HepG2 (cell line): ENCODE data around the gene FXYD5. TPM values are rescaled to one million over a fixed set of nuclear protein-coding genes. Genes with fewer than 3 reads are reported as not detected.

ENCODE experiments used
- ATAC-seq: fragments of 200-7000 bp; cut with Tn5 transposase; 3 replicates; pipeline ENCODE4 v1.9.1; 2020; ENCODE audit warnings: mild to moderate bottlenecking, moderate library complexity
- BruUV-seq: library from RNA; stranded (reverse); fragments of 400-500 nt; replicated peaks from 2 replicates; lab custom pipeline; 2021; lab: Mats Ljungman, UMichigan
- CTCF ChIA-PET: fragments of 300-600 bp; formaldehyde crosslinking; extraction: SDS; loops from one replicate; lab custom pipeline; 2021; ENCODE audit warnings: low total read pairs, inconsistent platforms, low intra/inter-chr PET ratio; lab: Yijun Ruan, JAX
- POLR2A ChIA-PET: fragments of 350-600 bp; sonication (Branson Sonifier 250); formaldehyde crosslinking; loops from one replicate; lab custom pipeline; 2020; ENCODE audit warnings: antibody characterized with exemption, inconsistent platforms; lab: Yijun Ruan, JAX
- DNase-seq: peaks from one replicate; pipeline ENCODE4 v3.0.0-alpha.2; 2015; ENCODE audit warnings: low spot score
- FAIRE-seq: peaks from 3 replicates; lab custom pipeline; 2011; peaks lifted over from hg19 to GRCh38; lab: Jason Lieb, UNC
- H2AFZ ChIP-seq: one replicate; pipeline ENCODE4 v1.6.1; 2011; ENCODE audit warnings: low read length, inconsistent platforms
- H3K27ac ChIP-seq: fragments of 300-600 bp; 3 replicates; pipeline ENCODE4 v1.8.0; 2011; ENCODE audit warnings: mixed run types, mild to moderate bottlenecking, mixed read lengths, low read length, inconsistent platforms; ENCODE audit not compliant: insufficient read depth; ENCODE audit errors: extremely low read length
- H3K27me3 ChIP-seq, 2 experiments: fragments of 200-600 bp in 1 of 2; 2 replicates in 1 of 2; 3 replicates in 1 of 2; pipeline versions ENCODE4 v1.6.0 to v1.8.0; 2011; ENCODE audit warnings: low read length in 2 of 2, mild to moderate bottlenecking in 2 of 2, moderate library complexity in 2 of 2, inconsistent platforms in 1 of 2; ENCODE audit not compliant: insufficient read depth in 2 of 2, control insufficient read depth in 1 of 2
- H3K36me3 ChIP-seq, 2 experiments: fragments of 200-600 bp in 1 of 2; replicated peaks in 1 of 2; 2 replicates in 1 of 2; 3 replicates in 1 of 2; pipeline versions ENCODE4 v1.5.1 to v1.8.0; 2011; ENCODE audit warnings: low read length in 2 of 2, inconsistent platforms in 1 of 2; ENCODE audit not compliant: insufficient read depth in 2 of 2, control insufficient read depth in 1 of 2
- H3K4me1 ChIP-seq: 2 replicates; pipeline ENCODE4 v1.5.1; 2012; ENCODE audit warnings: low read length, inconsistent platforms; ENCODE audit not compliant: insufficient read depth
- H3K4me2 ChIP-seq: 2 replicates; pipeline ENCODE4 v1.6.0; 2011; ENCODE audit warnings: low read depth, low read length, inconsistent platforms
- H3K4me3 ChIP-seq, 3 experiments: fragments of 200-600 bp in 1 of 3; sonication (generic), shearing (Covaris generic) in 1 of 3; replicated peaks in 1 of 3; 2 replicates each; pipeline ENCODE4 v1.5.1; 2011 to 2016; ENCODE audit warnings: low read length in 3 of 3, inconsistent platforms in 2 of 3, low read depth in 2 of 3, mild to moderate bottlenecking in 2 of 3, control low read depth in 1 of 3, mixed read lengths in 1 of 3; ENCODE audit not compliant: insufficient read depth in 1 of 3
- H3K79me2 ChIP-seq: one replicate; pipeline ENCODE4 v1.6.1; 2011; ENCODE audit warnings: low read length, inconsistent platforms; ENCODE audit not compliant: insufficient read depth
- H3K9ac ChIP-seq: 2 replicates; pipeline ENCODE4 v1.6.0; 2011; ENCODE audit warnings: mild to moderate bottlenecking, low read depth, low read length, inconsistent platforms; ENCODE audit not compliant: insufficient read depth
- H3K9me3 ChIP-seq: 2 replicates; pipeline ENCODE4 v1.5.1; 2012; ENCODE audit warnings: mild to moderate bottlenecking, low read length
- H4K20me1 ChIP-seq: 2 replicates; pipeline ENCODE4 v1.6.0; 2011; ENCODE audit warnings: inconsistent platforms, mild to moderate bottlenecking, low read length, moderate library complexity; ENCODE audit not compliant: insufficient read depth
- ATF1 ChIP-seq: IDR thresholded peaks from 2 replicates; pipeline ENCODE4 v1.6.1; 2016; ENCODE audit warnings: mild to moderate bottlenecking, control low read depth
- ATF7 ChIP-seq, 2 experiments: fragments of 450-650 bp in 1 of 2; sonication (generic) in 1 of 2; formaldehyde crosslinking in 1 of 2; IDR thresholded peaks; 2 replicates each; pipeline versions ENCODE4 v1.4.0 to v1.6.1; 2016 to 2020; ENCODE audit warnings: antibody characterized with exemption in 1 of 2, mild to moderate bottlenecking in 1 of 2, missing genetic modification reagents in 1 of 2
- ATRX ChIP-seq: sonication (generic); formaldehyde crosslinking; IDR thresholded peaks from 2 replicates; pipeline ENCODE4 v1.4.0; 2020; ENCODE audit warnings: missing genetic modification reagents, borderline replicate concordance
- ESRRA ChIP-seq: sonication (generic); formaldehyde crosslinking; IDR thresholded peaks from 2 replicates; pipeline ENCODE4 v1.5.1; 2020; ENCODE audit warnings: mild to moderate bottlenecking, low read depth, missing genetic modification reagents
- ETV5 ChIP-seq: IDR thresholded peaks from 2 replicates; pipeline ENCODE4 v1.6.1; 2018; ENCODE audit warnings: missing biosample characterization, missing genetic modification reagents, inconsistent platforms, borderline replicate concordance
- GFI1 ChIP-seq: sonication (generic); formaldehyde crosslinking; IDR thresholded peaks from 2 replicates; pipeline ENCODE4 v1.5.0; 2020; ENCODE audit warnings: missing genetic modification reagents, mild to moderate bottlenecking, borderline replicate concordance
- KDM3A ChIP-seq: IDR thresholded peaks from 2 replicates; pipeline ENCODE4 v1.6.1; 2018; ENCODE audit warnings: low read depth, missing compliant biosample characterization
- KMT2A ChIP-seq: sonication (generic); formaldehyde crosslinking; IDR thresholded peaks from 2 replicates; pipeline ENCODE4 v1.4.0; 2020; ENCODE audit warnings: missing genetic modification reagents
- MYNN ChIP-seq: sonication (generic); formaldehyde crosslinking; IDR thresholded peaks from 2 replicates; pipeline ENCODE4 v1.4.0; 2020; ENCODE audit warnings: mild to moderate bottlenecking, low read depth, missing genetic modification reagents
- RCOR2 ChIP-seq: IDR thresholded peaks from 2 replicates; pipeline ENCODE4 v1.6.1; 2016; ENCODE audit warnings: missing biosample characterization, missing genetic modification reagents
- SRSF9 ChIP-seq: fragments of 200-400 bp; formaldehyde crosslinking; IDR thresholded peaks from 2 replicates; pipeline ENCODE4 v1.6.1; 2018; ENCODE audit warnings: borderline replicate concordance, mild to moderate bottlenecking, low read depth, low read length; ENCODE audit not compliant: insufficient read depth, poor library complexity, severe bottlenecking
- TCF7L2 ChIP-seq: IDR thresholded peaks from 2 replicates; pipeline ENCODE4 v1.6.1; 2011; ENCODE audit warnings: mild to moderate bottlenecking, low read depth, low read length, moderate library complexity
- ZNF20 ChIP-seq: sonication (generic); formaldehyde crosslinking; IDR thresholded peaks from 2 replicates; pipeline ENCODE4 v1.4.0; 2020; ENCODE audit warnings: mild to moderate bottlenecking, moderate library complexity, missing genetic modification reagents
- ZNF260 ChIP-seq: sonication (generic); formaldehyde crosslinking; IDR thresholded peaks from 2 replicates; pipeline ENCODE4 v1.4.0; 2020; ENCODE audit warnings: missing genetic modification reagents, low read depth, mild to moderate bottlenecking, borderline replicate concordance
- ZNF703 ChIP-seq: sonication (generic); formaldehyde crosslinking; IDR thresholded peaks from 2 replicates; pipeline ENCODE4 v1.5.1; 2020; ENCODE audit warnings: missing genetic modification reagents, mild to moderate bottlenecking, moderate library complexity, borderline replicate concordance
- ZNF772 ChIP-seq: sonication (generic); formaldehyde crosslinking; IDR thresholded peaks from 2 replicates; pipeline ENCODE4 v1.5.0; 2020; ENCODE audit warnings: mild to moderate bottlenecking, missing genetic modification reagents
- ZSCAN9 ChIP-seq: IDR thresholded peaks from 2 replicates; pipeline ENCODE4 v1.6.1; 2016; ENCODE audit warnings: borderline replicate concordance
- WGBS: methylation state at CpG from one replicate; pipeline ENCODE4 v1.1.6; 2017; ENCODE audit warnings: low lambda C conversion rate; 5-methylcytosine and 5-hydroxymethylcytosine counted together
- in situ Hi-C: cut with HindIII; loops from 2 replicates; pipeline ENCODE4 v1.10.0; 2017; ENCODE audit warnings: low pct_unique_long_range_greater_than_20kb; ENCODE audit not compliant: extremely low pct_ligation_motif_present
- intact Hi-C: fragments of 100-400 bp; cut with micrococcal nuclease; formaldehyde crosslinking; loops from one replicate; pipeline ENCODE4 v1.10.0; 2022; ENCODE audit not compliant: unreplicated experiment
- polyA plus RNA-seq, 8 experiments: library from polyadenylated mRNA; depleted of rRNA in 3 of 8; stranded (reverse) in 7 of 8; unstranded in 1 of 8; fragments of >200 nt; fragmentation: Illumina TruSeq in 4 of 8; extraction: Trizol in 4 of 8; gene quantifications; 2 replicates each; pipeline versions ENCODE4 v1.2.1 to v1.2.3, GENCODE V29; 2011 to 2016; ENCODE audit warnings: low read depth in 4 of 8, missing spikeins in 1 of 8, mixed read lengths in 1 of 8; ENCODE audit not compliant: insufficient read depth in 1 of 8
- total RNA-seq, 5 experiments: library from RNA; depleted of rRNA; stranded (reverse); fragments of >200 nt; fragmentation: Illumina TruSeq; extraction: Trizol; gene quantifications; 2 replicates each; pipeline ENCODE4 v1.2.3, GENCODE V29; 2016; ENCODE audit warnings: low read depth in 1 of 5
- TF ChIP-seq, protein P1 (sequence below): sonication (generic); formaldehyde crosslinking; IDR thresholded peaks from 2 replicates; pipeline ENCODE4 v1.4.0; 2020; ENCODE audit warnings: low read depth, mild to moderate bottlenecking, missing genetic modification reagents
- TF ChIP-seq, protein P2 (sequence below): sonication (generic); formaldehyde crosslinking; IDR thresholded peaks from 2 replicates; pipeline ENCODE4 v1.4.0; 2020; ENCODE audit warnings: missing genetic modification reagents, borderline replicate concordance

The FXYD5 gene
- total and polyA plus RNA-seq, 2 of the 13 experiments (the other 11 are each of a cell fraction or from before 2014, with no cell fraction given) = 0.65 TPM; not detected in 1

DNA sequence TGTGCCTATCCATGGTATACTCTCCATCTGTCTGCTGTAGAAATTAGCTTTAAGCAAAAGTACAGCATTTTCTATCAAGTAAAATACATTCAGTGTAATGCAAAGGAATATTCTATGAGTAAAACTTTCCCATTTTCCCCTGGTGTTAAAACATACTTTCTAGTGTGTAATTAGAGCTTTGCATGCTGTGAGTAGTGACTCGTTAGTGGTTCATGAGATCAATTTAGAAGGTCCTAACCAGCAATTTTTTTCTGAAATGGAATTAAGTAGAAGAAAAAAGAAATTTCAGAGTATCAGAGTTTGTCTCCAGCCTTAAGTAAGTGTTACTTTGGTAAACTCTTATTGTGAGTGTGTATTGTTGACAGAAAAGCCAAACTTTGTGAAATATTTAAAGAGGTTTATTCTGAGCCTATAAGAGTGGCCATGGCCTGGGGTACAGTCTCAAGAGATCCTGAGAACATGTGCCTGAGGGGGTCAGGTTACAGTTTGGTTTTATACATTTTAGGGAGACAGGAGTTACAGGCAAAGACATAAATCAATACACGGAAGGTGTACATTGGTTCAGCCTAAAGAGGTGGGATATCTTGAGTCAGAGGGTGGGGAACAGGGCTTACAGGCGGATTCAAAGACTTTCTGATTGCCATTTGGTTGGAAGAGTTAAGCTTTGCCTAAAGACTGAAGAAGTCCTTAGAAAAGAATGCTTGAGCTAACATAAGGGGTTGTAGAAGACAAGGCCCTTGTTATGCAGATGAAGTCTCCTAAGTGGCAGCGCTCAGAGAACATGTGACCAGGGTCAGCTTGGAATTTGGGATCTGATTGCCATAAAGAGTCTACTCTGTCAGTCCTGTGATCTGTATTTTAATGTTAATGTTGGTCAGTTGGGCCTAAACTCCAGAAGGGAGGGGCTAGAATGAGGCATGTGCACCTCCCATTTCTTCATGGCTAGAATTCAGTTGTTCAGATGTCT, 48.5 kb downstream of the FXYD5 start:
- Histone ChIP-seq H3K36me3 (no peaks in the 10 kb centered on the region), H3K4me3 (no peak overlapping the region), H3K9ac (no peak overlapping the region), H4K20me1 (no peaks in the 10 kb centered on the region), H3K27ac (no peak overlapping the region), H3K4me1 (no peaks in the 10 kb centered on the region), H3K4me2 (no peak overlapping the region), H3K79me2 (no peaks in the 10 kb centered on the region), H2AFZ (no peak overlapping the region), H3K27me3 (peaks cover 1 to 7% of the 10 kb centered on the region in 2 experiments; a peak in 3 of 5 replicates), H3K9me3 (no peaks in the 10 kb centered on the region)
- BruUV-seq = no TSS peak
- intact Hi-C loops (no loop called here), in situ Hi-C loops (no loop called here)
- no peak for ATAC-seq
- ChIA-PET CTCF (no interaction called here), POLR2A (no interaction called here)
- TF ChIP-seq, protein P1, sequence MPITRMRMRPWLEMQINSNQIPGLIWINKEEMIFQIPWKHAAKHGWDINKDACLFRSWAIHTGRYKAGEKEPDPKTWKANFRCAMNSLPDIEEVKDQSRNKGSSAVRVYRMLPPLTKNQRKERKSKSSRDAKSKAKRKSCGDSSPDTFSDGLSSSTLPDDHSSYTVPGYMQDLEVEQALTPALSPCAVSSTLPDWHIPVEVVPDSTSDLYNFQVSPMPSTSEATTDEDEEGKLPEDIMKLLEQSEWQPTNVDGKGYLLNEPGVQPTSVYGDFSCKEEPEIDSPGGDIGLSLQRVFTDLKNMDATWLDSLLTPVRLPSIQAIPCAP = no peak
- TF ChIP-seq MYNN = no peak
- no peak for TF ChIP-seq ETV5 (CRISPR knock-in tag)
- no peak for TF ChIP-seq SRSF9
- no peak for TF ChIP-seq GFI1 (CRISPR knock-in tag)
- no peak for TF ChIP-seq KMT2A (CRISPR knock-in tag)
- no peak for TF ChIP-seq ATF1
- no peak for TF ChIP-seq ATF7 (IDR thresholded peaks at IDR 0.05)
- no peak for TF ChIP-seq ATF7 (CRISPR knock-in tag; IDR thresholded peaks at IDR 0.05)
- TF ChIP-seq KDM3A (CRISPR knock-in tag) = no peak
- no peak for TF ChIP-seq ZSCAN9 (CRISPR knock-in tag)
- no peak for TF ChIP-seq ZNF20 (CRISPR knock-in tag)
- TF ChIP-seq ESRRA (CRISPR knock-in tag) = no peak
- TF ChIP-seq ZNF703 (CRISPR knock-in tag) = no peak
- no peak for TF ChIP-seq TCF7L2
- no peak for TF ChIP-seq ZNF260 (CRISPR knock-in tag)
- TF ChIP-seq ATRX (CRISPR knock-in tag) = no peak
- no peak for TF ChIP-seq ZNF772 (CRISPR knock-in tag)
- TF ChIP-seq, protein P2, sequence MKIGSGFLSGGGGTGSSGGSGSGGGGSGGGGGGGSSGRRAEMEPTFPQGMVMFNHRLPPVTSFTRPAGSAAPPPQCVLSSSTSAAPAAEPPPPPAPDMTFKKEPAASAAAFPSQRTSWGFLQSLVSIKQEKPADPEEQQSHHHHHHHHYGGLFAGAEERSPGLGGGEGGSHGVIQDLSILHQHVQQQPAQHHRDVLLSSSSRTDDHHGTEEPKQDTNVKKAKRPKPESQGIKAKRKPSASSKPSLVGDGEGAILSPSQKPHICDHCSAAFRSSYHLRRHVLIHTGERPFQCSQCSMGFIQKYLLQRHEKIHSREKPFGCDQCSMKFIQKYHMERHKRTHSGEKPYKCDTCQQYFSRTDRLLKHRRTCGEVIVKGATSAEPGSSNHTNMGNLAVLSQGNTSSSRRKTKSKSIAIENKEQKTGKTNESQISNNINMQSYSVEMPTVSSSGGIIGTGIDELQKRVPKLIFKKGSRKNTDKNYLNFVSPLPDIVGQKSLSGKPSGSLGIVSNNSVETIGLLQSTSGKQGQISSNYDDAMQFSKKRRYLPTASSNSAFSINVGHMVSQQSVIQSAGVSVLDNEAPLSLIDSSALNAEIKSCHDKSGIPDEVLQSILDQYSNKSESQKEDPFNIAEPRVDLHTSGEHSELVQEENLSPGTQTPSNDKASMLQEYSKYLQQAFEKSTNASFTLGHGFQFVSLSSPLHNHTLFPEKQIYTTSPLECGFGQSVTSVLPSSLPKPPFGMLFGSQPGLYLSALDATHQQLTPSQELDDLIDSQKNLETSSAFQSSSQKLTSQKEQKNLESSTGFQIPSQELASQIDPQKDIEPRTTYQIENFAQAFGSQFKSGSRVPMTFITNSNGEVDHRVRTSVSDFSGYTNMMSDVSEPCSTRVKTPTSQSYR (CRISPR knock-in tag) = no peak
- TF ChIP-seq RCOR2 (CRISPR knock-in tag) = no peak
- 39% methylated on average over 4 of the region's 4 CpGs for WGBS
- DNase-seq = no peak
- no peak for FAIRE-seq
